ENCODE data around the gene ANTXRL. TPM values are rescaled to one million over a fixed set of nuclear protein-coding genes. Genes with fewer than 3 reads are reported as not detected.

ANTXRL gene
- total and polyA plus RNA-seq, 2 experiments from 2014 or later, result not detected

DNA sequence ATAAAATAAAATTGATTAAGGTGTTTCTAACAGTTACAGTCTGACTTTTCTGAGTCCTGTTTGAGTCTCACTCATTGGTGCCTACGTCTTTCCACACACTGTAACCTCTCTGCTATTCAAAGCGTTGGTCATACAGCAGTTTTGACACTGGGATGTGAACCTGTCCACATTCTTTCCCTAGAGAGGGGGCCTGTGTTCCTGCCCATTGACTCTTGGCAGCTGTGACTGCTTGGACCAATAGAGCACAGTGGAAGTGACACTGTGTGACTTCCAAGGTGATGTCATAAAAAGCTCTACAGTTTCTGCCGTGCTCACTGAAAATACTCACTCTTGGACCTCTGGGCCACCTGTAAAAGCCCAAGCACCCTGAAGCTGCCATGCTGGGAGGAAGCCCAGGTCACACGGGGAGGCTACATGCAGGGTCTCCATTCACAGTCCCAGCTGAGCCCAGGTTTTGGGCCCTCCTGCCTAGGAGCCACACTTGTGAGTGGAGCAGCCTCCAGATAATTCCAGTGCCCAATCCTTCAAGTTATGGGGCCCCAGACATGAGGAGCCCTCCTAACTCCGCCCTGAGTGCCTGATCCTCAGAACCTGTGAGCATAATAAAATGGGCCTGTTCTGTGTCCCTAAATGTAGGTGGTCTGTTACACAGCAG lies 704 bp upstream of the ANTXRL start:
- WGBS (ENCODE audit: low lambda C conversion rate, missing lambda C conversion rate), result 91% methylated on average over 5 of the region's 5 CpGs
- no peaks in the 10 kb centered on the region for H4K20me1 ChIP-seq (ENCODE audit: insufficient read depth, poor library complexity, severe bottlenecking)
- no peak overlapping the region for H3K4me2 ChIP-seq
- no peak overlapping the region for H2AFZ ChIP-seq
- H3K27ac ChIP-seq, result no peak overlapping the region
- no peak for DNase-seq (ENCODE audit: low spot score)
- no peaks in the 10 kb centered on the region for H3K36me3 ChIP-seq (replicated peaks; ENCODE audit: insufficient read depth, low read depth)
- H3K4me1 ChIP-seq (ENCODE audit: insufficient read depth), result peaks cover 5% of the 10 kb centered on the region
- H3K4me3 ChIP-seq, result no peak overlapping the region
- no peaks in the 10 kb centered on the region for H3K9me3 ChIP-seq (ENCODE audit: low read depth)
- H3K79me2 ChIP-seq, result no peaks in the 10 kb centered on the region
- TF ChIP-seq, protein P1, sequence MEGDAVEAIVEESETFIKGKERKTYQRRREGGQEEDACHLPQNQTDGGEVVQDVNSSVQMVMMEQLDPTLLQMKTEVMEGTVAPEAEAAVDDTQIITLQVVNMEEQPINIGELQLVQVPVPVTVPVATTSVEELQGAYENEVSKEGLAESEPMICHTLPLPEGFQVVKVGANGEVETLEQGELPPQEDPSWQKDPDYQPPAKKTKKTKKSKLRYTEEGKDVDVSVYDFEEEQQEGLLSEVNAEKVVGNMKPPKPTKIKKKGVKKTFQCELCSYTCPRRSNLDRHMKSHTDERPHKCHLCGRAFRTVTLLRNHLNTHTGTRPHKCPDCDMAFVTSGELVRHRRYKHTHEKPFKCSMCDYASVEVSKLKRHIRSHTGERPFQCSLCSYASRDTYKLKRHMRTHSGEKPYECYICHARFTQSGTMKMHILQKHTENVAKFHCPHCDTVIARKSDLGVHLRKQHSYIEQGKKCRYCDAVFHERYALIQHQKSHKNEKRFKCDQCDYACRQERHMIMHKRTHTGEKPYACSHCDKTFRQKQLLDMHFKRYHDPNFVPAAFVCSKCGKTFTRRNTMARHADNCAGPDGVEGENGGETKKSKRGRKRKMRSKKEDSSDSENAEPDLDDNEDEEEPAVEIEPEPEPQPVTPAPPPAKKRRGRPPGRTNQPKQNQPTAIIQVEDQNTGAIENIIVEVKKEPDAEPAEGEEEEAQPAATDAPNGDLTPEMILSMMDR (IDR thresholded peaks at IDR 0.05; ENCODE audit: poor library complexity), result no peak
- no peaks in the 10 kb centered on the region for H3K9me2 ChIP-seq (replicated peaks; ENCODE audit: insufficient read depth)
- H3K27me3 ChIP-seq, result peaks cover 5% of the 10 kb centered on the region

GRCh38 chr10:46287846-46288477 lies 1.2 kb downstream of the ANTXRL start:
- no peak for DNase-seq (ENCODE audit: low spot score)
- H4K20me1 ChIP-seq (ENCODE audit: insufficient read depth, poor library complexity, severe bottlenecking), result no peaks in the 10 kb centered on the region
- no peaks in the 10 kb centered on the region for H3K36me3 ChIP-seq (replicated peaks; ENCODE audit: insufficient read depth, low read depth)
- no peak overlapping the region for H2AFZ ChIP-seq
- no peak overlapping the region for H3K27ac ChIP-seq
- H3K27me3 ChIP-seq, result peaks cover 5% of the 10 kb centered on the region
- H3K9me3 ChIP-seq (ENCODE audit: low read depth), result no peaks in the 10 kb centered on the region
- H3K4me2 ChIP-seq, result no peak overlapping the region
- no peaks in the 10 kb centered on the region for H3K9me2 ChIP-seq (replicated peaks; ENCODE audit: insufficient read depth)
- 88% methylated on average over 7 of the region's 7 CpGs for WGBS (ENCODE audit: low lambda C conversion rate, missing lambda C conversion rate)
- H3K79me2 ChIP-seq, result no peaks in the 10 kb centered on the region
- H3K4me3 ChIP-seq, result no peak overlapping the region
- no peaks in the 10 kb centered on the region for H3K4me1 ChIP-seq (ENCODE audit: insufficient read depth)
- TF ChIP-seq EZH2phosphoT487 (IDR thresholded peaks at IDR 0.05; ENCODE audit: low read depth, severe bottlenecking, unreplicated experiment), result no peak
- TF ChIP-seq, protein P1 (IDR thresholded peaks at IDR 0.05; ENCODE audit: poor library complexity), result no peak
- no peak for TF ChIP-seq EZH2 (IDR thresholded peaks at IDR 0.05; ENCODE audit: borderline replicate concordance)

- Histone ChIP-seq H2AFZ (no peak overlapping the region), H3K4me3 (no peak overlapping the region), H3K4me1 (ENCODE audit: insufficient read depth) (no peaks in the 10 kb centered on the region), H3K9me2 (replicated peaks; ENCODE audit: insufficient read depth) (no peaks in the 10 kb centered on the region), H3K27ac (no peak overlapping the region), H3K9me3 (ENCODE audit: low read depth) (no peaks in the 10 kb centered on the region), H3K27me3 (peaks cover 3% of the 10 kb centered on the region), H3K36me3 (replicated peaks; ENCODE audit: insufficient read depth, low read depth) (no peaks in the 10 kb centered on the region), H3K79me2 (no peaks in the 10 kb centered on the region), H3K4me2 (no peak overlapping the region), H4K20me1 (ENCODE audit: insufficient read depth, poor library complexity, severe bottlenecking) (no peaks in the 10 kb centered on the region)
- WGBS (ENCODE audit: low lambda C conversion rate, missing lambda C conversion rate), result 91% methylated on average over 6 of the region's 6 CpGs
- TF ChIP-seq EZH2phosphoT487 (IDR thresholded peaks at IDR 0.05; ENCODE audit: low read depth, severe bottlenecking, unreplicated experiment) (no peak), EZH2 (IDR thresholded peaks at IDR 0.05; ENCODE audit: borderline replicate concordance) (no peak)
- TF ChIP-seq, protein P1 (IDR thresholded peaks at IDR 0.05; ENCODE audit: poor library complexity), result no peak
- no peak for DNase-seq (ENCODE audit: low spot score)
These were observed 1.9 kb downstream of the ANTXRL start for GRCh38 chr10:46288601-46289206.
